Liver (tissue), 9 donors: ENCODE results near the gene MSI2. TPM values are rescaled to one million over a fixed set of nuclear protein-coding genes. Genes with fewer than 3 reads are reported as not detected.

Source experiments
- DNase-seq: peaks from one replicate; pipeline ENCODE4 v3.0.0-alpha.2; 2017; ENCODE audit warnings: low spot score
- H3K27ac ChIP-seq, 2 donors: one replicate each; pipeline ENCODE4 v1.7.0; 2013; ENCODE audit warnings: inconsistent platforms in 2 of 2, low read length in 2 of 2, control low read depth in 1 of 2, low read depth in 1 of 2, mild to moderate bottlenecking in 1 of 2
- H3K27me3 ChIP-seq, 4 donors: one replicate each; pipeline versions ENCODE4 v1.6.1 to v1.7.0; 2013; ENCODE audit warnings: low read length in 3 of 4, inconsistent platforms in 1 of 4, mild to moderate bottlenecking in 1 of 4, moderate library complexity in 1 of 4; ENCODE audit not compliant: control insufficient read depth in 4 of 4, insufficient read depth in 4 of 4
- H3K36me3 ChIP-seq, 4 donors: one replicate each; pipeline versions ENCODE4 v1.6.1 to v1.7.0; 2013; ENCODE audit warnings: low read length in 3 of 4, mild to moderate bottlenecking in 3 of 4, low read depth in 1 of 4, moderate library complexity in 1 of 4; ENCODE audit not compliant: control insufficient read depth in 4 of 4, insufficient read depth in 3 of 4
- H3K4me1 ChIP-seq, 4 donors: one replicate each; pipeline versions ENCODE4 v1.6.1 to v1.7.0; 2013; ENCODE audit warnings: low read length in 3 of 4, mild to moderate bottlenecking in 3 of 4, moderate library complexity in 1 of 4; ENCODE audit not compliant: control insufficient read depth in 4 of 4, insufficient read depth in 4 of 4
- H3K4me3 ChIP-seq, 3 donors: one replicate each; pipeline versions ENCODE4 v1.6.1 to v1.7.0; 2013; ENCODE audit warnings: low read length in 3 of 3, control low read depth in 1 of 3, low read depth in 1 of 3, mild to moderate bottlenecking in 1 of 3
- H3K9ac ChIP-seq, 2 donors: one replicate each; pipeline ENCODE4 v1.7.0; 2013; ENCODE audit warnings: low read length in 2 of 2, mild to moderate bottlenecking in 2 of 2, moderate library complexity in 2 of 2, control low read depth in 1 of 2, low read depth in 1 of 2
- H3K9me3 ChIP-seq, 4 donors: one replicate each; pipeline versions ENCODE4 v1.6.1 to v1.7.0; 2013; ENCODE audit warnings: low read length in 3 of 4; ENCODE audit not compliant: control insufficient read depth in 4 of 4
- ATF3 ChIP-seq: IDR thresholded peaks from 2 replicates; pipeline ENCODE4 v1.6.1; 2016; ENCODE audit warnings: antibody characterized with exemption
- EGR1 ChIP-seq, 2 donors: IDR thresholded peaks; 2 replicates each; pipeline ENCODE4 v1.6.1; 2016 to 2018; ENCODE audit warnings: antibody characterized with exemption in 2 of 2, low read depth in 2 of 2
- FOXA1 ChIP-seq: IDR thresholded peaks from 2 replicates; pipeline ENCODE4 v1.6.1; 2016; ENCODE audit warnings: antibody characterized with exemption
- FOXA2 ChIP-seq: IDR thresholded peaks from 2 replicates; pipeline ENCODE4 v1.6.1; 2016; ENCODE audit warnings: antibody characterized with exemption
- GABPA ChIP-seq, 2 donors: IDR thresholded peaks in 1 of 2; conservative IDR thresholded peaks in 1 of 2; 2 replicates each; pipeline ENCODE4 v1.6.1; 2016; ENCODE audit warnings: antibody characterized with exemption in 2 of 2, mild to moderate bottlenecking in 1 of 2, moderate library complexity in 1 of 2
- HNF4A ChIP-seq, 2 donors: conservative IDR thresholded peaks; 2 replicates each; pipeline ENCODE4 v1.6.1; 2016; ENCODE audit warnings: antibody characterized with exemption in 2 of 2, mild to moderate bottlenecking in 2 of 2
- HNF4G ChIP-seq: IDR thresholded peaks from 2 replicates; pipeline ENCODE4 v1.6.1; 2016; ENCODE audit warnings: antibody characterized with exemption
- JUND ChIP-seq, 2 donors: IDR thresholded peaks; 2 replicates each; pipeline ENCODE4 v1.6.1; 2016; ENCODE audit warnings: antibody characterized with exemption in 2 of 2
- MAX ChIP-seq: IDR thresholded peaks from 2 replicates; pipeline ENCODE4 v1.6.1; 2016; ENCODE audit warnings: antibody characterized with exemption
- NR2F2 ChIP-seq: IDR thresholded peaks from 2 replicates; pipeline ENCODE4 v1.6.1; 2016; ENCODE audit warnings: antibody characterized with exemption
- RAD21 ChIP-seq, 2 donors: IDR thresholded peaks; 2 replicates each; pipeline ENCODE4 v1.6.1; 2016; ENCODE audit warnings: antibody characterized with exemption in 2 of 2, mild to moderate bottlenecking in 2 of 2
- REST ChIP-seq: IDR thresholded peaks from 2 replicates; pipeline ENCODE4 v1.6.1; 2016; ENCODE audit warnings: antibody characterized with exemption, mild to moderate bottlenecking
- RXRA ChIP-seq, 2 donors: IDR thresholded peaks; 2 replicates each; pipeline ENCODE4 v1.6.1; 2017 to 2018; ENCODE audit warnings: antibody characterized with exemption in 2 of 2, mild to moderate bottlenecking in 1 of 2
- SP1 ChIP-seq: IDR thresholded peaks from 2 replicates; pipeline ENCODE4 v1.6.1; 2018; ENCODE audit warnings: antibody characterized with exemption, mild to moderate bottlenecking
- TAF1 ChIP-seq: conservative IDR thresholded peaks from 2 replicates; pipeline ENCODE4 v1.6.1; 2016; ENCODE audit warnings: antibody characterized with exemption, mild to moderate bottlenecking
- YY1 ChIP-seq: IDR thresholded peaks from 2 replicates; pipeline ENCODE4 v1.6.1; 2016; ENCODE audit warnings: antibody characterized with exemption, mild to moderate bottlenecking
- ZBTB33 ChIP-seq: IDR thresholded peaks from 2 replicates; pipeline ENCODE4 v1.6.1; 2016; ENCODE audit warnings: antibody characterized with exemption
- WGBS: extraction: QIAGEN DNeasy Blood & Tissue Kit; methylation state at CpG from one replicate; pipeline ENCODE4 v1.1.7; 2013; 5-methylcytosine and 5-hydroxymethylcytosine counted together
- polyA plus RNA-seq, 2 donors: library from polyadenylated mRNA; stranded (reverse) in 1 of 2; unstranded in 1 of 2; fragments of 200-250 nt in 1 of 2; fragments of >200 nt in 1 of 2; fragmentation: Nextera tagmentation in 1 of 2; extraction: Ambion mirVana in 1 of 2; gene quantifications; one replicate each; pipeline versions ENCODE4 v1.2.1 to v1.2.3, GENCODE V29; 2013 to 2015
- total RNA-seq, 2 donors: library from RNA; depleted of rRNA; stranded (reverse); fragments of >200 nt; gene quantifications; one replicate each; pipeline ENCODE4 v1.2.3, GENCODE V29; 2014
- donor health status: healthy.
- donor health status: healthy.
- donor health status: healthy.
- donor health status: healthy.
- donor health status: healthy.

MSI2 gene
- total and polyA plus RNA-seq, 4 donors: 5.7 to 15.6 (median 9.2) TPM

GRCh38 chr17:57566721-57567120, 310.4 kb downstream of the MSI2 start:
- WGBS: 98% methylated on average over 9 of the region's 9 CpGs
- H3K4me3 ChIP-seq: no peak overlapping the region
- no peak for TF ChIP-seq FOXA2
- no peak for TF ChIP-seq REST
- TF ChIP-seq ATF3: no peak
- no peak for TF ChIP-seq RAD21 (IDR thresholded peaks at IDR 0.05)
- TF ChIP-seq HNF4A (conservative IDR thresholded peaks at IDR 0.05): no peak
- TF ChIP-seq HNF4G: no peak
- TF ChIP-seq JUND (IDR thresholded peaks at IDR 0.05): no peak
- no peak for TF ChIP-seq YY1
- TF ChIP-seq EGR1 (IDR thresholded peaks at IDR 0.05; ENCODE audit: low read depth in 2 of 2): no peak
- TF ChIP-seq MAX: no peak
- TF ChIP-seq GABPA (IDR thresholded peaks at IDR 0.05 in 1 of 2, conservative IDR thresholded peaks at IDR 0.05 in 1 of 2): no peak
- no peak for TF ChIP-seq SP1
- TF ChIP-seq TAF1: no peak
- TF ChIP-seq RXRA (IDR thresholded peaks at IDR 0.05): no peak
- TF ChIP-seq FOXA1: no peak

GRCh38 chr17:57567251-57567650, 310.9 kb downstream of the MSI2 start:
- no peak overlapping the region for H3K9ac ChIP-seq
- no peaks in the 10 kb centered on the region for H3K9me3 ChIP-seq
- no peaks in the 10 kb centered on the region for H3K4me1 ChIP-seq
- no peak for TF ChIP-seq FOXA1
- no peak for TF ChIP-seq ATF3
- TF ChIP-seq ZBTB33: no peak
- no peak for TF ChIP-seq SP1
- no peak for TF ChIP-seq EGR1 (IDR thresholded peaks at IDR 0.05; ENCODE audit: low read depth in 2 of 2)
- TF ChIP-seq HNF4G: no peak
- TF ChIP-seq NR2F2: no peak
- no peak for TF ChIP-seq REST
- no peak for TF ChIP-seq MAX
- TF ChIP-seq TAF1: no peak
- TF ChIP-seq FOXA2: no peak
- no peak for TF ChIP-seq HNF4A (conservative IDR thresholded peaks at IDR 0.05)
- TF ChIP-seq GABPA (IDR thresholded peaks at IDR 0.05 in 1 of 2, conservative IDR thresholded peaks at IDR 0.05 in 1 of 2): no peak
- TF ChIP-seq JUND (IDR thresholded peaks at IDR 0.05): no peak
- no peak for TF ChIP-seq RAD21 (IDR thresholded peaks at IDR 0.05)
- no peak overlapping the region for H3K27ac ChIP-seq
- no peak overlapping the region for H3K4me3 ChIP-seq
- WGBS: 97% methylated on average over 9 of the region's 9 CpGs
- no peak for DNase-seq
- H3K27me3 ChIP-seq: no peaks in the 10 kb centered on the region
- no peaks in the 10 kb centered on the region for H3K36me3 ChIP-seq

More at GRCh38 chr17:57566721-57567120, 310.4 kb downstream of the MSI2 start:
- Histone ChIP-seq H3K9ac (no peak overlapping the region), H3K4me1 (no peaks in the 10 kb centered on the region), H3K27ac (no peak overlapping the region), H3K27me3 (no peaks in the 10 kb centered on the region), H3K36me3 (no peaks in the 10 kb centered on the region), H3K9me3 (no peaks in the 10 kb centered on the region)
- no peak for DNase-seq
